Fibroblast of villous mesenchyme (primary cell): ENCODE data around the gene THEMIS. TPM values are rescaled to one million over a fixed set of nuclear protein-coding genes. Genes with fewer than 3 reads are reported as not detected.

ENCODE experiments used
- DNase-seq: peaks from one replicate; pipeline ENCODE4 v3.0.0-alpha.2; 2010; ENCODE audit warnings: low read depth
- H3K4me3 ChIP-seq: 2 replicates; pipeline ENCODE4 v1.5.1; 2011; ENCODE audit warnings: low read depth, mild to moderate bottlenecking, low read length
- CTCF ChIP-seq: IDR thresholded peaks from 2 replicates; pipeline ENCODE4 v1.5.1; 2012; ENCODE audit warnings: low read depth, mild to moderate bottlenecking, low read length; ENCODE audit not compliant: insufficient read depth
- total RNA-seq: library from RNA; depleted of rRNA; stranded (reverse); fragments of >200 nt; gene quantifications from 2 replicates; pipeline ENCODE4 v1.2.3, GENCODE V29; 2012

THEMIS gene
- total RNA-seq, 1 donor = under 0.01 TPM

GRCh38 chr6:127918506-127919427 is 17.9 kb upstream of the THEMIS start:
- H3K4me3 ChIP-seq = no peak overlapping the region
- DNase-seq = no peak
- no peak for TF ChIP-seq CTCF

- H3K4me3 ChIP-seq = no peak overlapping the region
- DNase-seq = no peak
- TF ChIP-seq CTCF = no peak
These were observed 16.9 kb upstream of the THEMIS start for GRCh38 chr6:127917766-127918165.

GRCh38 chr6:127914240-127914639 is 13.4 kb upstream of the THEMIS start:
- TF ChIP-seq CTCF = no peak
- DNase-seq = no peak

GRCh38 chr6:127912914-127913313 is 12.1 kb upstream of the THEMIS start:
- no peak for TF ChIP-seq CTCF
- H3K4me3 ChIP-seq = no peak overlapping the region
- DNase-seq = peak; percentile 51

More at GRCh38 chr6:127914240-127914639, 13.4 kb upstream of the THEMIS start:
- no peak overlapping the region for H3K4me3 ChIP-seq

- no peak for DNase-seq
- H3K4me3 ChIP-seq = no peak overlapping the region
- TF ChIP-seq CTCF = no peak
These were observed 7.2 kb upstream of the THEMIS start for GRCh38 chr6:127907960-127908640.

GRCh38 chr6:127904160-127904559 is 3.3 kb upstream of the THEMIS start:
- TF ChIP-seq CTCF = no peak
- DNase-seq = no peak
- H3K4me3 ChIP-seq = no peak overlapping the region
